OCI-M2 (cell line): Measurements from ENCODE around the gene NPIPB9.

Experiments
- DNase-seq: peaks from one replicate; lab custom pipeline; 2025; ENCODE audit not compliant: unreplicated experiment; lab: John Stamatoyannopoulos, UW

NPIPB9 gene

GRCh38 chr16:28821874-28822519, 70.4 kb downstream of the NPIPB9 start:
- DNase-seq, result no peak
